PC-3 (cell line): ENCODE measurements around the gene LDLR.

ENCODE experiments used
- EZH2 ChIP-seq: fragments of 300-600 bp; sonication (generic); IDR thresholded peaks from one replicate; pipeline ENCODE4 v1.6.1; 2017; ENCODE audit warnings: antibody characterized with exemption, mild to moderate bottlenecking, low read length; ENCODE audit not compliant: unreplicated experiment
- TF ChIP-seq, protein P1 (sequence below): fragments of 300-600 bp; sonication (generic); conservative IDR thresholded peaks from 2 replicates; pipeline ENCODE4 v1.5.1; 2017; ENCODE audit warnings: antibody characterized with exemption, low read depth, mild to moderate bottlenecking, low read length

DNA sequence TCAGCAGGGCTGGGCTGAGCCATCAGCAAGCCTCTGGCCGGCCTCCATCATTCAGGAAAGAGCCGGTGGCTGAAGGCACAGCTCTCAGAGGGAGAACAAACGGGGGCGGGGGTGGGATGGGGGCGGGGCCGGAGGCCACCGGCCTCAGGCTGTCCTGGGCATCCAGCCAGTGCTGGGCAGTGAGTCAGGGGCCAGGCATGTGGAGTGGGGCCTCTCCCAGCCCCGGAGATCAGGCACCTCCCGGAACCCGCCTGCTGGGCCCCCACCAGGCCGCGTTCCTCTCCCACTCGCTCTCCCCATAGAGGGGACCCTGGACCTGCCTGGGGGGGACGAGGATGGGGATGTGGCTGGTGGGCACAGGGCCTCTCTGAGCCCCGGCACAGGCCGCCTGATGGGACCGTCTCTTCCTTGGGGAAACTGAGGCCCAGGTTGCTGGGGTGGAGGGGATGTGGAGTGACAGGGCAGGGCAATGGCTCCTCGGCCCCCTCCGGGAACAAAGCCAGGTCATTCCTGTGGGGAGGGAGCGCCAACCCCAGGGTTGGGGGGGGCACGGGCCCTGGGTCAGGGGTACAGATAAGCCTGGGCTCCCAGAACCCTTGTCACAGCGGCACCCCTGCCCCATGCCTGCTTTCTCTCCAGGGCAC lies 53.4 kb downstream of the LDLR start:
- TF ChIP-seq, protein P1, sequence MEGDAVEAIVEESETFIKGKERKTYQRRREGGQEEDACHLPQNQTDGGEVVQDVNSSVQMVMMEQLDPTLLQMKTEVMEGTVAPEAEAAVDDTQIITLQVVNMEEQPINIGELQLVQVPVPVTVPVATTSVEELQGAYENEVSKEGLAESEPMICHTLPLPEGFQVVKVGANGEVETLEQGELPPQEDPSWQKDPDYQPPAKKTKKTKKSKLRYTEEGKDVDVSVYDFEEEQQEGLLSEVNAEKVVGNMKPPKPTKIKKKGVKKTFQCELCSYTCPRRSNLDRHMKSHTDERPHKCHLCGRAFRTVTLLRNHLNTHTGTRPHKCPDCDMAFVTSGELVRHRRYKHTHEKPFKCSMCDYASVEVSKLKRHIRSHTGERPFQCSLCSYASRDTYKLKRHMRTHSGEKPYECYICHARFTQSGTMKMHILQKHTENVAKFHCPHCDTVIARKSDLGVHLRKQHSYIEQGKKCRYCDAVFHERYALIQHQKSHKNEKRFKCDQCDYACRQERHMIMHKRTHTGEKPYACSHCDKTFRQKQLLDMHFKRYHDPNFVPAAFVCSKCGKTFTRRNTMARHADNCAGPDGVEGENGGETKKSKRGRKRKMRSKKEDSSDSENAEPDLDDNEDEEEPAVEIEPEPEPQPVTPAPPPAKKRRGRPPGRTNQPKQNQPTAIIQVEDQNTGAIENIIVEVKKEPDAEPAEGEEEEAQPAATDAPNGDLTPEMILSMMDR: no peak
- TF ChIP-seq EZH2: no peak
